ENCODE results near the gene NTM.

NTM gene

DNA sequence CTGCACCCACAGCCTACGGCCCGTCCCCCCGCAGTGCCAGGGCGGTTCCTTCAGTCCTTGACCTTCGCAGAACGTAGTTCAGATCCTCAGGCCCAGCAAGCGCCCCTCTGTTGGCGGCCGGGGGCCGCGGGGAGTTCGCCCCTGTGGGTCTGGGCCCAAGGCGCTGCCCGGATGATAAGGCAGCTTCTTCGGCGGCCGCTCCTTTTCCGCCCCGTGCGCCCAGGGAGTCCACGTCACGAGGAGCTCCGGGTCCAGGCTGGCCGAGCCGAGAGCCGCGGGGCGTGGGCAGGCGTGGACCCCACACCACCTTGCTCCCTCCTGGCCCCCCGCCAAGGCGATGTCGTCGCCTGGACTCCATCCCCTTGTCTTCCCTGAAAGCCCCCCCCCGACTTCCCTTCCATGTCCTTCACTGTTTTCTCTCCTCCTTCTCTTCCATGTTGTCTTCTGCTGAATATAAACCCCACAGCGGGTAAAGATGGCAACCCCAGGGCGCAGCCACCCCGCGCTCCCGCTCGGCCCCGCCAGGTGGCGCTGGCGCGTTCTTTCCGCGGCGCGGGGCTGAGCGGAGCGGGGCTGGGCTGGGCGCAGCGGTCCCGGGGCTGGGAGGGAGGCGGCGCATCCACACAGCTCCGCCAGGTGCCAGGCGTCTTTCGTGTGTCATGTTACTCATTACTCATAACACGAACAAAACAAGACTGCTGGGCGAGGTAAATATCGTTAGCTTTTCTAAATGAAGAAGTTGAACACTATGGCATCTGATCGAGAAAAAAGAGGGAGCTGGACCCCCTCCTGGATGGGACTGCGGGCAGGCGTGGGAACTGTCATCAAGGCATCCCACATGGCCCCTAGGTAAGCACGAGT, 321.0 kb downstream of the NTM start:
- DNase-seq, result peak; percentile 46

DNA sequence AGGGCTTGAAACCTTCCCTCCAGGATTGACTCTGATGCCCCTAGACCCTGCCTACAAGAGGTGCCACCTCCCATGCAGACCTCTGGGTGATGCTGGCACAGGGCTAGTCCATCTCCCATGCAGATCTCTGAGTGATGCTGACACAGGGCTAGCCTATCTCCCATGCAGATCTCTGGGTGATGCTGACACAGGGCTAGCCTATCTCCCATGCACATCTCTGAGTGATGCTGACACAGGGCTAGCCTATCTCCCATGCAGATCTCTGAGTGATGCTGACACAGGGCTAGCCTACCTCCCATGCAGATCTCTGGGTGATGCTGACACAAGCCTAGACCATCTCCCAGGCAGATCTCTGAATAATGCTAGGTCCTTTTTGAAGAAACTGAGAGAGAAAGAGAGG, 321.7 kb downstream of the NTM start:
- DNase-seq, result no peak

DNA sequence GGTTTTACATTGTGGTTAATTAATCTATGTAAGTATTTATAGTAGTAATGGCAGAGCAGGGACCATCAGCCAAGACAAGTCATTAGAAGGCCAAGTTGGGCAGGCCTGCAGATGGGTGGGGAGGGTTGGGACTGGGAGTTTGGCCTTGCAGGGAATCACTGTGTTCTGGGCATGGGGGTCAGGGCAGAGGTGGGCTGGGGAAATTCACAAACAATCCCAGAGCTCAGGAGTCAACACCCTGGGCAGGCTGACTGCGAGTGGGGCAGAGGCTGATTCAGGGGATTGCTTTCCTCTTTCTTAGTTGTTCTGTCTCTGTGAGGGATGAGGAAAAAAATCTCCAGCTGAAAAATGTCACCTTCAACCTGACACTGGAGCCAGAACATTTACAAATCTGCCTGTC, 322.5 kb downstream of the NTM start:
- DNase-seq, result no peak

DNA sequence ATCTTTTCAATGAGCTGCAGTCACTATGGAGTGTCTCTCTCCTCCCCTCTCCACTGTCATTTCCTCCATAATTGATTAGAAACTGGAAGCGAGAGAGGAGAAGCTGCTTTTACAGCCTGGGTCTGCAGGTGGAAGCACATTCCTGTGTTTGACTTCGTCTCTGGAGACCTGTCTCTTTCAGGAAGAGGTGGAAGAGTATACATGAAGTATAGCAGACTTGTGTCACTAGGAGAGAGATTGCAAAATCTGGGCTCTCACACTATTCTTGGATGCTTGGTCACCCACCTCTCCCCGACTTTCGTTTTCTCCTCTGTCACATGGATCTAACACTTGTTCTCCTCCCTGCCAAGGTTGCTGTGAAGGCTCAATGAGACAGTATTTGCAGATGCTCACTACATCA, 323.3 kb downstream of the NTM start:
- DNase-seq, result no peak

DNA sequence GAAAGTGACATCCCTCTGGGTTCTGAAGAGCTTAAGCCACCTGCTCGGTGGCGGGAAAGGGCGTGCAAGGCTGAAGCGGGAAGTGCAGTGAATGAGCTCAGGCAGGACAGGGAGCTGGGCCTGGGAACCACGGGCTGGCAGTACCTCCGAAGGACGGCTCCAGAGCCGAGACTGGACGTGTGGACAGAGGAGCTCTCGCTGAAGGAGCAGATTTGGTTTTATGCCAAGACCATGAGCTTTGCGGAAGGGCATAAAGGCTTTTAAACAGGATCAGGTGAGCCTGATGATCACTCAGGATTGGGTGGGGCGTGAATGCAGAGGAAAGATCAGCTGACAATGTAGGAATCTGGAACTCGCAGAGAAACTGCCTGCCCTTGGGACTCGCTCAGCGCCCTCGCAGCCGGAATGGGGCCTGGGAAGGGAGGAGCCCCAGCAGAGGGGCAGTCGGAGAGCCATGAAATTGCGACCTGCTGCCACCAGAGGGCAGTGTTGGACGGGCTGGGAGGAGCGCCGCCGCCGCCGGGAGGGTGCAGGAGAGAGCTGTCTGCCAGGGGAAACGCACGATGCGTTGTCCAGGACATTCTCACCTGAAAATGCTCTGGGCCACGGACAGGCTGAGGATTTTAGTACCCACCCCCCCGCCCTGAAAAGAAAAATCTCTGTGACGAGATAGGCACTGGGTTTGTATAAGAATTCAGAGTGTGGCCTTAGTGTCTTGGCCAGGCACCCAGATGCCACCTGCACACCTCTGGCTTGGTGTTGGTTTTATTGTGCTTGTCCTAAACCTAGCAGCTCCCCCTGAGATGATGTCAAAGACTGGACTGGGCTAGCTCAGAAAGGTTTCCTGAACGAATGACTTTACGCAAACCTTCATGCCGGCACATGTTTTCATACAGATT, 324.4 kb downstream of the NTM start:
- DNase-seq, result peak; percentile 61

DNA sequence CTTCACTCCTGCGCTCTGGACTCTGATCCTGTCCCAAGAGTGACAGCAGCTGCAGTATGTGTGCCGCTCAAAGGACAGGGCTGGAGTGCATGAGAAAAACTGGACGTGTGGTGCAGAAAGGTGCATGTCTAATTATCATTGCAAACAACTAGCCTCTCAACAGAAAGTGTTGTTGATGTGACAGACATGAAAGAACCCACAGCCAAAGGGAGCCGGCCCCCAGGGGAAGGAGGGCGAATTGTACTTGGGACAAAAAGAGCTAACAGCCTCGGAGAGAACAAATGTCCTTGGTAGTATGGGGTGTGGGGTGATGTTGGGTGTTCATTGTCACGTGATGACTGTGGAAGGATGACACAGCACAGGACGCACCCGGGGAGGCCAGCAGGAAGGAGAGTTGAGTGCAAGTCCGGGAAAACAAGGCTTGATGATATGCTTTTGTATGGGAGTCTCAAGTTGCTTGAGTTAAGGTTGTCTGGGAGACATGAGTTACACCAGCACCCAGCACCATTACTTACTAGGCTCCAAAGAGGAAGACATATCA, 325.5 kb downstream of the NTM start:
- no peak for DNase-seq

DNA sequence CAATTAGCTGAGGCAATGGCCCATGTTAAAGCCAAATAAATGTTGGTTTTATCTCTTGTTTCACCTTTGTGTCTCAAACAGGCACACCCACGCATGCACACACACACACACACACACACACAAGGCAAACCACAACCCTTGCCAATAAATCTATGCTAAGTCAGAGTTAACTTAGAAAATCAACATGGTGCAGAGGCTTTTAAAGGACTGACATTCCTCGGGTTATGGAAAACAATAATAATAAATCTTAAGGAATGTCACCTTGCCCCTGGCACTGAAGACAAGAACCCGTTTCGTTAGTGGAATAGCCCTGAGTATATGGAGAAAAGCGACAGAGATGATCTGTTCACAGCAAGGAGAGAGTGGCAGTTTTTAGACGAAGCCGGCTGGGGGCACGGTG, 326.3 kb downstream of the NTM start:
- no peak for DNase-seq

DNA sequence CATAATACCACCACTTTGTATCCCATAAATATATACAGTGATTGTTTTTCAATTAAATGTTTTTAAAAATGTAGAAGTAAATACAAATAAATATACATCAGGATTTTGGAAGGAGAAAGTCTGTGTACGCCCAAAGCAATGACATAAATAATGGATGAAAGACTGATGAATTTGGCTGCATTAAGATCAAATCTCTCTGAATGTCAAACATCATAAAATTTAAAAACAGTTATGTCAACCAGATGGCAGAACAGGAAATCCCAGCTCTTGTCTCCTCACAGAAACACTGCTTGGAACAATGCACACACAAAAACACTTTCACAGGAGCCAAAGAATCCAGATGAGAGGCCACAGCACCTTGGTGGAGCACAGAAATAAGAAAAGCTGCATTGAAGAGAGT, 332.9 kb downstream of the NTM start:
- DNase-seq, result no peak

DNA sequence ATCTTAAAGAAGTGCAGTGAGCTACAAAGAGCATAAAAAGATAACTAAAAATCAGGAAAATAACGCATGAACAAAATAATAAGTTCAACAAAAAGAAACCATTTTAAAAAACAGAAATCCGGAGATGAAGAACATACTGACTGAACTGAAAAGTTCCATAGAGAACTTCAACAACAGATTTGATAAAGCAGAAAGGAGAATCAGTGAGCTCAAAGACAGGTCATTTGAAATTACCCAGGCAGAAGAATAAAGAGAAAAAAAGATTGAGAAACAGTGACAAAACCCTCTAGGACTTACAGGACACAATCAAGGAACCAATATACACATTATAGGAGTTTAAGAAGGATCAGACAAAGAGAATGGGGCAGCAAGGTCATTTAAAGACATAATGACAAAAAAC, 334.3 kb downstream of the NTM start:
- DNase-seq, result no peak

DNA sequence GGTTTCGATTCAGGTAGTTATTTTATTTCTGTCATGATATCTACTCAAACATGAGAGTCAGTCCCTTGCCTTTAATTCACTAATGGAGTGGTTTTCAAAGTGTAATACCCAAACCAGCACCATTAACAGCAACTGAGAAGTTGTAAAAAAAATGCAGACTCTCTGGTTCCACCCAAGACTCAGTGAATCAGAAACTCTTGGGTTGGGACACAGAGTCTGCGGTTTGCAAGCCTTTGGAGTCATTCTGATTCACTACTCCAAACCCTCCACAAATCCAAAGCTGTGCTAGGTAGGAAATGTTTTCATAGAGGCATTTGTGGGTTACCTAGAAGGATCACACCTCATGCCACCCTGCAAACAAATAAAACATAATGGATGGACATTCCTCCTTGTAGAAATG, 340.1 kb downstream of the NTM start:
- no peak for DNase-seq

DNA sequence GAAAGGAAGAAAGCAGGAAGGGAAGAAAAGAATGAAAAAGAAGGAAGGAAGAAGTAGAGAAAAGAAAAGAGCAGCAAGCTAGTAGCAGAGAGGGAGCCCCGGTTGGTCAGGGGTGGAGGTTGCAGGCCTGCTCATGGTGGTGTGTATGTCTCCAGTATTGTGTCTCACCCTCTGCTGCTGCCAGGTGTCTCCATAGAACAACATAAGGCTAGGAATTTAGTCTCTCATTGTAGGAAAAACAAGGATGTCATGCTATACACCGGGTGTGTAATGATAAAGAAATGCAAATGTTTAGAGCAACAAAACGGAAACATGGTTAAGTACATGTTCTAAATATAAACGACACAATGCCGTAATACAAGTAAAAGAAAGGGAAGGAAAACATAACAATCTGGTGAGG, 342.5 kb downstream of the NTM start:
- DNase-seq, result no peak

DNA sequence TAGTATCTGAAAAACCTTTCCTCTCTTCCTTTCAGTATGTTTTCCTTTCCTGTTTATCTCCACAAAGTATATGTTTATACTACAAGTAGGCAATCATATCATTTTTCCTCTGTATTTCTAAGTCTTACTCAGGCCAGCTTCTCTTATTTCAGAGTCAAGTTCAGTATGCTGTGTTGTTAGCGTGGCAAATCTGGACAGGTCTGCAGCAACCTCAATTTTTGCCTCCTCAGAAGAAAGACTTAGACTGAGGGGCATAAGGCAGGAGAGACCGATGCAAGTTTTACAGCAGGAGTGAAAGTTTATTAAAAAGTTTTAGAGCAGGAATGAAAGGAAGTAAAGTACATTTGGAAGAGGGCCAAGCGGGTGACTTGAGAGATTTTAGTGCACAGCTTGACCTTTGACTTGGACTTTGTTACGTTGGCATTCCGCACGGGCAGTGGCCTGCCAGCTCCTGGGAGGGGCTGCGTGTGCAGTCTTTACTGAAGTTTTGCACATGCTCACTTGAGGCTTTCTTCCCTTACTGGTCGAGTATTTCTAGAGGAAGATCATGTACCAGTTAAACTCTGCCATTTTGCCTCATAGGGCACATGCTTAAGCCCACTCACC, 343.2 kb downstream of the NTM start:
- no peak for DNase-seq

DNA sequence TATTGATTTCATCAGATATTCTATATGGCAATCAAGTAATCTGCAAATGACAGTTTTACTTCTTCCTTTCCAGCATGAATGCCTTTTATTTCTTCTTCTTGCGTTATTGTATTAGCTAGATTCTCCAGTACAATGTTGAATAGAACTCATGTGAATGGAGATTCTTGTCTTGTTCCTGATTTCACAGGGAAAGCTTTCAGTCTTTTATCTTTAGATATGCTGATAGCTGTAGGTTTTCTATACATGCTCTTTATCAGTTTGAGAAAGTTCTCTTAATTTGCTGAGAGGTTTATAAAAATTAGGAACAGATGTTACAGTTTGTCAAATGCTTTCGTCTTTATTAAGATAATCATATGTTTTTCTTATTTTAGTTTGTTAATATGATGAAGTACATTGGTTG, 347.2 kb downstream of the NTM start:
- DNase-seq, result no peak

DNA sequence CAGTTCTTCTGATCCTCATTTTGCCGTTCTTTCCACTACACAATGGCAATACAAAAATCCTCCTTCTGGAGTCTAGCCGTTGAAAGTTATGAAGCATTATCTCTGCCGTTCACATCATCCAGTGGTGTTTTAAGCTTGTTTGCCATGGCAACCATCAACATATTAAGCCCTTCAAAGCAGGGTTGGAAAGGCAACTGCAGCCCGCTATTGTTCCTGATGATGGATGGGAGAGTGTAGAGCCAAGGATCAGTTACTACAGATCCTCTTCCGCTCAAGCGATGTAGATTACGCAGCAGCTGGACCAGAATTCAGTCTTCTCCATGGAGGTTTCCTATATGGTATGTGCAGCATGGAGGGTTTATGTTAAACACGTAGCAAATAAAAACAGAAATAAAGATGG, 352.7 kb downstream of the NTM start:
- no peak for DNase-seq

DNA sequence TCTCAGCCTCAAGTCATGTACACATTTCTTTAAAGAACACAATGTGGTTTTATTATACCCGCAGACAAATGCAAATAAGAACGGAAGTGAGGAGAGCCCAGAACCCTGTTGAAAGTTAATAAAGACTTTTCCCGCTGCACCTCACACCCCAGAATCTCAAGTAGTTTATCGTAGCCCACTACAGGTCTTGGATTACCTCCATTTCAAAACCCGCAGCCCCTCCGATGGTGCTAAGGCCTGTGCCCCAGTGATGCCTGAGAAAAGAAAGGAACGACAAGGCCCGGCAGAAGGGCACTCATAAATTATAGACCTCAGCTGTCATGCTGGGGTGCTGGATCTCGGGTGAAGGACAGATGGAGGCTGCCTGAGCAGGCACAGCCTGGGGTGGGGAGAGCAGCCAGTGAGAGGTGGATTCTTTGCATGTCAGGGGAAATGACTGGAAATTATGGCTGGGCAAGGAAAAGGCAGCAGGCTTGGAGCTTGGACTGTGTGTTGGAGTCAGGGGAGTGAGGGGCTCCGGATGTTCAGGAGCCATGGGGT, 354.1 kb downstream of the NTM start:
- DNase-seq, result no peak

DNA sequence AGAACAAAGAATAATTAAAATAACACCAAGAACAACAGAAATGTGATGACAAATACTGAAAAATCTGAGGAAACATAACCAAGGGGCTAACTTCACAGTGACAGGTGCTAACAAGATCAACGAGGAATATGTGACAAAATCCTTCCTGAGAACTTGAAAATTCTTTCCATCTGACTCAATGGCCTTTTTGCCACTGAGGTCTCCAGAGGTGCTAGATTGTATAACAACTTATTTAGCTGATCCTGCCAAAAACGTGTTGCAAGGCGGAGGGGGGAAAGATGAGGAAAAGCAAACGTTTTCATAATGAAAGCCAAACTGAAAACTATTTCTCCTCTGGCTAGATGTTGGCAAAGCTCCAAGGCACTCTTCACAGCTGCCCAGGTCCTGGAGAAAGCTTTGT, 364.5 kb downstream of the NTM start:
- no peak for DNase-seq

DNA sequence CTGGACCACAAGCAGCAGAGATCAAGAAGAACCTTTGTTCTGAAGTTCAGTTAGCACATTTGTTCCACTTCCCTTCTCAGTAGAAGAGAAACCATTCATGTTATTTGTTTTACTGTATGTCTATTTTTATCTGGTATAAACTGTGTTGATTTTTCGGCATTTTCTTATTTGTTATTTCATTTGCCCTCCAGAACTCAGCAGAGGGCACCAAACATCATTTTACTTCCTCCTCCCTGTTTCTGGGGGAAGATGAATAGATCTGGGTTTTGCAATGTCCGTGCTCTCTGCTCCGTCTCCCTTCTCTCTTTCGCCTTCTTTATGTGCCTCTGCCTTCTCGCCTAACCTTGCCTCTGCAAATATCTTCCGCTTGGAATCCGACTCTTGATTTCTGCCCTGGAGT, 366.9 kb downstream of the NTM start:
- no peak for DNase-seq

DNA sequence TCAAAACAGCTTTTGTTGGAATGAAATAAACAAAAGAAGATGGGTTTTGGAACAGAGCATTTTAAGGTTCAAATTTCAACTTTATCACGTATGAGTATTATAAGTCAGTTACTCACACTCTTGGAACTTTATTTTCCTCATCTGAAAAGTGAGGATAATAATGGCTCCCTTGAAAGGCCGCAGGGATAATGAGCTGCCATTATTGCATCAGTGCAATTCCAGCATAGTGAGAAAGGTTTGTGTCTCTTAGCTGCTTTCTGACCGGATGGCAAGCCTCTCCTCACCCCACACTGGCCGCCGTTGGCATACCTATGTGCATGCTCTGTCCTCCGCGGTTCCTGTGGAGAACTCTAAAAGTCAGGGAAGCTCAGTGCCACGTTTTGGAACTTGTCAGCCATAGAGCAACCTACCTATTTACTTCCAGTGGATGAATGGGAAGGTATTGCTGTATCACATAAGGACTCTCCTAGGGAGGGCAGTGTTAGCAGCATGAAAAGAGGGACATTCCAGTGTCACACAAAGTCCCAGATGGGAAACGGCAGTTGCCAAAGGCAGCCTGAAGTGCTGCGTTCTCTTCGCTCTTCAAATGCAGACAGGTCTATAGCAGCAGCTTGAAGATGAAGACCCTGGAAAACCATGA, 368.9 kb downstream of the NTM start:
- DNase-seq, result no peak

DNA sequence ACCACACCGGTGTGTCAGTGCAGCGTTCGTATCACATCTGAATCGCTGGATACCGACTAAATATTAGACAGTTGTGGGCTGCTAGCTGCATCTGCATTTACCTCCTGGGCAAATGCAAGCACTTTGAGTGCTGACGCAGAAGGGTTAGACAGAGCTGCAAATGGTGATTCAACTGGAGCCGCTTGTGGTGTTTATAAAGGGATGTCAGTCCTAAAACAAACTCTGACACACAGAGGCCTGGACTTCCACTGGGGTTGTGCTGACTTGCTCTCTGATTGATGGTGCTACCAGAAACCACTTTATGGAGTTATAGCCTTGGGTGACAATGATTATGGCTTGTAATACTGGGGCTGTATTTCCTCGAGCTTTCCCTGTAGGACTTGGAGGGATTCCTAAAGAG, 374.4 kb downstream of the NTM start:
- DNase-seq, result no peak

DNA sequence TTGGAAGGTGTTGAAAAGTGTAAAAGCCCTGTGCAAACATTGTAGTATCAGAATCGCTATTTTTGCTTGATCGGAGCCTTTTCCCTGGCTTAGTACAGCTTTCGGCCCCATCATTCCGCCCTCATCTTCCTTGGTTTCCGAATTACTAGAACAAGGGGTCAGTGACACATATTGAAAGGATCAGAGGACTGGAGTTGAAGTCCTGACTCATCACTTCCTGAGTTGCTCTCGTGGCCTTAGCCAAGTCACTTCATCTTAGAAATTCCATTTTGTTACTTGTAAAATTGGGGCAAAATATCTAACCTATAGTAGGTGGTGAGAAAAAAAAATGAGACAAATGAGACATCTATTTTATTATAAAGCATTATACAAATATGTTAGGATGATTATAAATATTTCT, 375.0 kb downstream of the NTM start:
- DNase-seq, result no peak

DNA sequence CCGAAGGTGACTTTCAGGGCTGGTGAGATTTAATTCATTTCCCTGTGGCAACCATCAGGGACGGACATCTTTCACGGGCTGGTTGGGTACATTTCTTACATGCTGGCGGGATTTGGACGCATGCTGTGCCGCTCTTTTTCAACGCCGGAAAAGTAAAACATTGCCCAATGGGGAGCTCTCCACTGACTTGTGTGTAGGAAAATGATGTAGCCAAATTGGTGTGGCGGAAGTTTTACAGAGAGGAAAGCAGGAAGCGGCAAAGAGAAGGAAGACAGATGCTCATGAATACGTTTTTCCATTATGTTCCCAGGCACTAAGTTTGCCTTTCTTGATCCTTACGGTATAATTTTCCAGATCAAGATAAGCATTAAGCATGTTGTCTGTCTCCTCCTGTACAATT, 375.8 kb downstream of the NTM start:
- no peak for DNase-seq

DNA sequence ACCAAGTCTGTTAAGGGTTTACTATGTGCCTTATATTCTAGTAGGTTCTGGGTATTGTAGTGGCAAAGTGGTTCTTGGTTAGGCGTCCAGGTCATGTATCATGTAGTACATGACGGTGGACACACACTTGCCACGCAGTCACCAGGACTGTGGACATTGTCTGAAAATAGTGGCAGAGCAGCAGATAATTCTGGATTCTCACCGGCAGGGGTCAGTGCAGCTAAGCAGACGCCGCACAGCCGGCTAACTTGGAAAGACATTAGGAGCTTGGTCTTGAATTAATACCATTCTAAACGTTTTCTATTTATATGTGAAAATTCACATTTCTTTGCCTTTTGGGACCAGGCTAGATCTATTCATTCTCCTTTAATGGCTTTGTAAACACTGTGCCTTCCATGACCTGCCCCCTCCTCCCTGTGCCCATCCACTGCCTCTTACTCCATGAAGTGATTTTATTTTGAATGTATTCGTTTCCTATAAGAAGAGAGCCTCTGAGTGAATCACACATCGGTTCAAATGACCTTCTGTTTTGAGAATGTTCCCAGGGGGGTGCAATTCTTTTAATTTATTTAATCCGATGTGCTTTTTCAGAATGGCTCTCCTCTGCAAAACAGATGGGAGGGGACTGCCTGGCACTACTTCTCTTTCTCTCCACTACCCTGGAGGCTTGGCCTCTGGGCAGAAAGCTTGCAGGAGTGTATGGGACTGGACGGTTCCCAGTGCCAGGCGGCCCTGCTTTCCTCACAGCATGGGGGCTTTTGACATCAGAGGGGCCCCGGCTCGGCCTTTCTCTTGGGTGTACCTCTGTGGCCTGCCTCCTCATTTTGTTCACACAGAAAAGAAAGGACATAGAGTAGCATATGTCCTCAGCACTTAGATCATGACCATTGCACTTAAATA, 378.0 kb downstream of the NTM start:
- peak; percentile 9 for DNase-seq

Measured in stimulated activated CD4-positive, alpha-beta T cell treated with anti-CD3 and anti-CD28 coated beads, Interleukin-1b, Interleukin-23, amount 100 ng/mL, for 48 hours (primary cell).